Measurements from ENCODE around the gene KCNMA1.
"Not testable (repeated sequence)": the region's sequence is repeated elsewhere in the genome, so short reads cannot be mapped to it uniquely, and the experiment has no call there.

The KCNMA1 gene

GRCh38 chr10:77520995-77521394, 116.6 kb downstream of the KCNMA1 start:
- TF ChIP-seq SUZ12 (IDR thresholded peaks at IDR 0.05; ENCODE audit: extremely low read depth, insufficient read depth, insufficient read length): no peak
- TF ChIP-seq ZNF274 (IDR thresholded peaks at IDR 0.05; ENCODE audit: low read depth, low read length): no peak
- no peak for TF ChIP-seq YY1 (IDR thresholded peaks at IDR 0.05; ENCODE audit: insufficient read depth, insufficient read length)

GRCh38 chr10:77520290-77520689, 117.3 kb downstream of the KCNMA1 start:
- no peak for DNase-seq (ENCODE audit: low read depth, low spot score)
- H3K27me3 ChIP-seq (ENCODE audit: insufficient read depth, insufficient read length): no peaks in the 10 kb centered on the region
- H3K4me1 ChIP-seq (ENCODE audit: insufficient read depth, insufficient read length): no peaks in the 10 kb centered on the region
- no peaks in the 10 kb centered on the region for H3K36me3 ChIP-seq (ENCODE audit: insufficient read depth, insufficient read length, low read length)
- H3K9ac ChIP-seq (ENCODE audit: insufficient read length, low read depth): no peak overlapping the region
- H3K9me3 ChIP-seq (ENCODE audit: insufficient read depth, low read length): no peaks in the 10 kb centered on the region
- no peak for TF ChIP-seq ZNF274 (IDR thresholded peaks at IDR 0.05; ENCODE audit: low read depth, low read length)
- no peak for TF ChIP-seq SUZ12 (IDR thresholded peaks at IDR 0.05; ENCODE audit: extremely low read depth, insufficient read depth, insufficient read length)
- TF ChIP-seq YY1 (IDR thresholded peaks at IDR 0.05; ENCODE audit: insufficient read depth, insufficient read length): no peak
- no peak overlapping the region for H3K4me3 ChIP-seq (ENCODE audit: insufficient read length, low read depth)

More at GRCh38 chr10:77520995-77521394, 116.6 kb downstream of the KCNMA1 start:
- H3K36me3 ChIP-seq (ENCODE audit: insufficient read depth, insufficient read length, low read length): no peaks in the 10 kb centered on the region
- no peaks in the 10 kb centered on the region for H3K27me3 ChIP-seq (ENCODE audit: insufficient read depth, insufficient read length)
- no peaks in the 10 kb centered on the region for H3K9me3 ChIP-seq (ENCODE audit: insufficient read depth, low read length)
- no peak overlapping the region for H3K9ac ChIP-seq (ENCODE audit: insufficient read length, low read depth)
- DNase-seq (ENCODE audit: low read depth, low spot score): no peak
- no peaks in the 10 kb centered on the region for H3K4me1 ChIP-seq (ENCODE audit: insufficient read depth, insufficient read length)
- no peak overlapping the region for H3K4me3 ChIP-seq (ENCODE audit: insufficient read length, low read depth)

- DNase-seq (ENCODE audit: low read depth, low spot score); H3K9ac ChIP-seq (ENCODE audit: insufficient read length, low read depth); H3K27me3 ChIP-seq (ENCODE audit: insufficient read depth, insufficient read length); H3K4me1 ChIP-seq (ENCODE audit: insufficient read depth, insufficient read length); H3K9me3 ChIP-seq (ENCODE audit: insufficient read depth, low read length); H3K36me3 ChIP-seq (ENCODE audit: insufficient read depth, insufficient read length, low read length); H3K4me3 ChIP-seq (ENCODE audit: insufficient read length, low read depth): not testable (repeated sequence)
These were observed 117.8 kb downstream of the KCNMA1 start for GRCh38 chr10:77519791-77520190.

- no peaks in the 10 kb centered on the region for H3K27me3 ChIP-seq (ENCODE audit: insufficient read depth, insufficient read length)
- H3K9me3 ChIP-seq (ENCODE audit: insufficient read depth, low read length): no peaks in the 10 kb centered on the region
- H3K4me3 ChIP-seq (ENCODE audit: insufficient read length, low read depth): no peak overlapping the region
- no peak for DNase-seq (ENCODE audit: low read depth, low spot score)
- peaks cover 5% of the 10 kb centered on the region for H3K4me1 ChIP-seq (ENCODE audit: insufficient read depth, insufficient read length)
- TF ChIP-seq SUZ12 (IDR thresholded peaks at IDR 0.05; ENCODE audit: extremely low read depth, insufficient read depth, insufficient read length): no peak
- TF ChIP-seq YY1 (IDR thresholded peaks at IDR 0.05; ENCODE audit: insufficient read depth, insufficient read length): no peak
- no peak for TF ChIP-seq ZNF274 (IDR thresholded peaks at IDR 0.05; ENCODE audit: low read depth, low read length)
- no peaks in the 10 kb centered on the region for H3K36me3 ChIP-seq (ENCODE audit: insufficient read depth, insufficient read length, low read length)
- H3K9ac ChIP-seq (ENCODE audit: insufficient read length, low read depth): no peak overlapping the region
These were observed 118.7 kb downstream of the KCNMA1 start for GRCh38 chr10:77518910-77519274.

DNA sequence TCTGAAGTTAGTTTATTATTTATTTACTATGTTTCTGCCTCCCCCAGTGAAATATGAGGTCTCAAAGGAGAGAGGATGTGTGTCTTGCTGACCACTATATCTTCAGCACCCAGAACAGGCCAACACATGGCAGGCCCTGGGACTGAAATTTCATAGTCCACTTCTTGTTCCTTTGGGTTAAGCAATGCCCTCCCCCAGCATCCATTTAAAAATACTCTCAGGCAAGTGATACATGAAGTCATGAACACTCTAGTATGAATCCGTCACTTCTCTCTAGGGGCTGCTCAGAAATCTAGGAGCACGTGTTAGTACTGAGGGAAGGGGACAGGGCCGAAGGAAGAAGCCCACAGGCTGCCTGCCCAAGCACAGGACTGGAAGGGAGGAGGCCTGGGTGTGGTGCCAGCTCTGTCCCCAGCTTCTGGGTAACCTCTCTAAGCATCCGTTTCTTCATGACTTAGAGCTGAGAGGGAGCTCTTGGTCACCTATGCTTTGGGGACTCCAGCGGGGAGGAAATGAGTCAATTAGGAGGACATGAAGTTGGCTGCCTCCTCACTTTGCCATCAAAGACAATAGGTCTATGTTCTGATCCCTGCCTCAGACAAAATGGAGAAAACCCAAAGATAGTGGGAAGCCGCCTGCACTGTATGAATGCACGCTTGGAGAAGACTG, 119.2 kb downstream of the KCNMA1 start:
- TF ChIP-seq ZNF274 (IDR thresholded peaks at IDR 0.05; ENCODE audit: low read depth, low read length): no peak
- no peak for TF ChIP-seq SUZ12 (IDR thresholded peaks at IDR 0.05; ENCODE audit: extremely low read depth, insufficient read depth, insufficient read length)
- no peak for TF ChIP-seq YY1 (IDR thresholded peaks at IDR 0.05; ENCODE audit: insufficient read depth, insufficient read length)
- DNase-seq (ENCODE audit: low read depth, low spot score): no peak

DNA sequence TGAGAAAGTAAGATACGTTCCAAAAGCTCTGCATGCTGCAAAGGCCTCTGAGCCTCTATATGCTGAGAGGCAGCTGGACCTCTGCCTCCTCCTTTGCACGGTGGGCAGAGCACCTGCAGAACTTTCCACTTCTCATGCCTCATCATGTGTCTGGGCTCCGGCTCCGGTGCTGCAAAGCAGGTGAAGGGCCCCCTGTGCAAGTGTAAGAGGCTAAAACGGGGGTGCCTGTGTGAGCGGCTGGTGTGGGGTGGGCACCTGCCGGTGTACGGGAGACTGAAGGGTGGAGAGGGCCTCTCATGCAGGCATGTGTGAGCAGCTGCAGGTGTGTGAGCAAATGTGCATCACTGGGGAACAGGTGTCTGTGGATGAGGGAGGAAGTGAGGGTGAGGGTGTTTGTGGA, 121.0 kb downstream of the KCNMA1 start:
- TF ChIP-seq YY1 (IDR thresholded peaks at IDR 0.05; ENCODE audit: insufficient read depth, insufficient read length) (no peak), ZNF274 (IDR thresholded peaks at IDR 0.05; ENCODE audit: low read depth, low read length) (no peak), SUZ12 (IDR thresholded peaks at IDR 0.05; ENCODE audit: extremely low read depth, insufficient read depth, insufficient read length) (no peak)

More for the DNA sequence above, 119.2 kb downstream of the KCNMA1 start:
- H3K27me3 ChIP-seq (ENCODE audit: insufficient read depth, insufficient read length): no peaks in the 10 kb centered on the region
- peaks cover 8% of the 10 kb centered on the region for H3K4me1 ChIP-seq (ENCODE audit: insufficient read depth, insufficient read length)
- no peaks in the 10 kb centered on the region for H3K36me3 ChIP-seq (ENCODE audit: insufficient read depth, insufficient read length, low read length)
- H3K9me3 ChIP-seq (ENCODE audit: insufficient read depth, low read length): no peaks in the 10 kb centered on the region
- H3K9ac ChIP-seq (ENCODE audit: insufficient read length, low read depth): no peak overlapping the region
- no peak overlapping the region for H3K4me3 ChIP-seq (ENCODE audit: insufficient read length, low read depth)

GRCh38 chr10:77514870-77515269, 122.7 kb downstream of the KCNMA1 start:
- no peaks in the 10 kb centered on the region for H3K36me3 ChIP-seq (ENCODE audit: insufficient read depth, insufficient read length, low read length)
- no peak overlapping the region for H3K4me3 ChIP-seq (ENCODE audit: insufficient read length, low read depth)
- H3K9me3 ChIP-seq (ENCODE audit: insufficient read depth, low read length): no peaks in the 10 kb centered on the region; the same call in 1 of the 2 replicates
- peaks cover 8% of the 10 kb centered on the region for H3K4me1 ChIP-seq (ENCODE audit: insufficient read depth, insufficient read length)
- TF ChIP-seq ZNF274 (IDR thresholded peaks at IDR 0.05; ENCODE audit: low read depth, low read length): no peak
- TF ChIP-seq YY1 (IDR thresholded peaks at IDR 0.05; ENCODE audit: insufficient read depth, insufficient read length): no peak
- no peak for TF ChIP-seq SUZ12 (IDR thresholded peaks at IDR 0.05; ENCODE audit: extremely low read depth, insufficient read depth, insufficient read length)
- DNase-seq (ENCODE audit: low read depth, low spot score): no peak
- no peak overlapping the region for H3K9ac ChIP-seq (ENCODE audit: insufficient read length, low read depth)
- H3K27me3 ChIP-seq (ENCODE audit: insufficient read depth, insufficient read length): no peaks in the 10 kb centered on the region

More for the DNA sequence above, 121.0 kb downstream of the KCNMA1 start:
- DNase-seq (ENCODE audit: low read depth, low spot score): no peak
- H3K36me3 ChIP-seq (ENCODE audit: insufficient read depth, insufficient read length, low read length): no peaks in the 10 kb centered on the region
- no peaks in the 10 kb centered on the region for H3K27me3 ChIP-seq (ENCODE audit: insufficient read depth, insufficient read length)
- no peak overlapping the region for H3K4me3 ChIP-seq (ENCODE audit: insufficient read length, low read depth)
- H3K9me3 ChIP-seq (ENCODE audit: insufficient read depth, low read length): no peaks in the 10 kb centered on the region
- H3K9ac ChIP-seq (ENCODE audit: insufficient read length, low read depth): no peak overlapping the region
- H3K4me1 ChIP-seq (ENCODE audit: insufficient read depth, insufficient read length): peaks cover 8% of the 10 kb centered on the region

Measured in NT2/D1 (cell line).